Raji (cell line): Measurements from ENCODE around the gene FMO2.

Source experiments
- POLR2A ChIP-seq: IDR thresholded peaks from 2 replicates; pipeline ENCODE4 v1.6.1; 2011; ENCODE audit warnings: low read depth, low read length, control low read depth; ENCODE audit not compliant: insufficient read depth

Gene FMO2

DNA sequence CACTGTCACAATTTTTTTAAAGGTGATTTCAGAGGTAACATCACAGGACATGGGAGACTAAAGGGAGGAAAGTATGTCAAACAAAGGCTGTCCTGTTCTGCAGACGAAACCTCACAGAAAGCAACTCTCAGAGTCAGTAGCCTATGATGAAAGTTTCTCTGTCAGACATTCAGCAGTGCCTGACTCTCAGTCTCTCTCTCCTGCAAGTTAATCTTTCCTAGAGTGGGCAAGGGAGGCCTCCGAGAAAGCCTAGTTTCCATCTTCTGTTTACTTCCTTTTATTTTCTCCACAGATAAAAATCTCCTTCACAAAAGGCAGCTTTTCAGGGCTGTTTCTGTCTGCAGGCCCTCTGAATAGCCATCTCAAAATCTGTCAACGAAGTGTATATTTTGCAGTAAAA is 24.9 kb upstream of the FMO2 start:
- TF ChIP-seq POLR2A = no peak

DNA sequence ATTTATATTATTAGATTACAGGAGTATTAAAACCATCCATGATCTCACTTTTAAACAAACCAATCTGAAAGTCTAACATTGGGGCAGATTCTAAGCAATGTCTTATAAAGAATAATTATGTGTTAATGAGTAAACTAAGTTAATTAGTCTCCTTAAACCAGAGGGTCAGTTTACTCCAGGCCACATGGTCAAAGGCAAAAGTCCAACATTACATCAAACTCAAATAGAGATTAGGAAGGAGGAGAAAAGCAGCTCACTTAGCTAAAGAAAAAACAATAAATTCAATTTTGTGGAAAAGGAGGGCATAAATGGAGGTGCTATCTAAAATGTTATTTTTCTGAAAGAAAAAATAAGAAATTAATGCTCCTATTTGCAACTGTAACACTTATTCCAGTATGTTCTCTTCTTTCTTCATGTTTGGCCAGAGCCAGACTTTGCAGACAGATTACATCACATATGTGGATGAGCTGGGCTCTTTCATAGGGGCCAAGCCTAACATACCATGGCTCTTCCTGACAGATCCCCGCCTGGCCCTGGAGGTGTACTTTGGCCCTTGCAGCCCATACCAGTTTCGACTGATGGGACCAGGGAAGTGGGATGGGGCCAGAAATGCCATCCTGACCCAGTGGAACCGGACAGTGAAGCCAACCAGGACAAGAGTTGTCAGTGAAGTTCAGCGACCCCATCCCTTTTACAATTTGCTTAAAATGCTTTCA is 24.3 kb upstream of the FMO2 start:
- no peak for TF ChIP-seq POLR2A

DNA sequence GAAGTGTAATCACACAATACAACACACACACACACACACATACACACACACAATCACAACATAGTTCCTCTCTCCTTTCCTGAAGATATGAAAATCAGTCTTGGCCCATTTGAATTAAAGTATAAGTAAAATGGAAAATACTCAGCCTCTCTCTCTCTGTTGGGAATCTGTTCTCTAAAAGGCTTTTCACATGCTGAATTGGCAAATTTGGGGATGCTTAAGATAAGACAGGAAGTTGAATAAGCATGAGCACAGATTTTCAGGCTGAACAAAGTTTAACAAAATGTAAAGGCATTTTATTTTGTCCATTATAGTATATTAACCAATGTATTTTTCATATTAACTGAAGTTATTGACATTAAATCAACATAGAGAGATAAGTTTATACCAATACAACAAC is 23.7 kb upstream of the FMO2 start:
- no peak for TF ChIP-seq POLR2A

DNA sequence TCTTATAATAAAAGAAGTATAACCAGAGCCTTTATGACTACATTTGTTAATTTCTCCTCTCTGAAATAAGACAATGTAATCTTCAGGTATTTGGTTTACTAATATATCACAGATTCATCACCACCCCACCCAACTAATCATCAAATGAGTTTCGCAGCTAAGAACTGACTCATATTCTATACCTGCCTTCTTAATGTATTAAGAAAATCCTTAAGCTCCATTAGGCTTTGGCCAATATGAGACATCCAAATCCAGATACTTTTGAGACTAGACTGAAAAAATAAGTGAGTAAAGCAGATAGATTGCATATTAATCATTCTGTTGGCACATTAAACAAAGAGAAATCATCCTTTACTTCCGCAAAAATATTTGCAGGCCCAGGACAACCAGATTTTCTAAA is 18.7 kb upstream of the FMO2 start:
- TF ChIP-seq POLR2A = no peak

DNA sequence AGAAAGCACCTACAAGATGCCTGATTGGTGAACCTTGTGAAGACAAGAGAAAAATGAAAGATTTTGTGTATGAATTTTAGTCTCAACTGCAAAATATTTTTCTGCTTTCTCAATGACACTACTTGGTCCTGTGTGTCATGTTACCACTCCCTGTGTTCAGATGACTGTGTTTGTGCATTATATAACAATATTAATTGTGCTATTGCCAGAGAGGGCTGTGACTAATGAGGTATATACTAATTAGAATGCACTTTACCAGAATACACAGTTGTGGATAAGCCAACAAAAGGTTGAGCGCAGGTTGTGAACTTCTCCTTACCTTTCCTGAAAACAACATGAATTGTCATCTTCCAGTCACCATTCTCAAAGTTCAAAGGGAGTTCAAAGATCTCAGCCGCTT is 17.3 kb upstream of the FMO2 start:
- TF ChIP-seq POLR2A = no peak

DNA sequence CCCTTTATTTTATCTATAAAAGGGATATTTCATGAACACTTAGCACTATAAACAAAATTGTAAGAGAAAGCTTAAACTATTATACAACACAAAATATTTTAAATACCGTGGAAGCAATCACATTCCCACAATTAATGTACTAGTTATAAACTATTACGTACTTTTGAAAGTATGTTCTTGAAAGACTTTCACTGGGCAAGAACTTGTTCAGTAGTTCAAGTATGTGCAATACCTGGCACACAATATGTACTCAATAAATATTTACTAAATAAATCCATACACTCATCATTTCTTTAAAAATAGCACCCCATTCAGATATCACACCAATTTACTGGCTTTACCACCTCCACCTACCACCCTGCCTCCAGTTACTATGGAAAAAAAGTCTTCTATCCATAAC is 12.6 kb upstream of the FMO2 start:
- TF ChIP-seq POLR2A = no peak

DNA sequence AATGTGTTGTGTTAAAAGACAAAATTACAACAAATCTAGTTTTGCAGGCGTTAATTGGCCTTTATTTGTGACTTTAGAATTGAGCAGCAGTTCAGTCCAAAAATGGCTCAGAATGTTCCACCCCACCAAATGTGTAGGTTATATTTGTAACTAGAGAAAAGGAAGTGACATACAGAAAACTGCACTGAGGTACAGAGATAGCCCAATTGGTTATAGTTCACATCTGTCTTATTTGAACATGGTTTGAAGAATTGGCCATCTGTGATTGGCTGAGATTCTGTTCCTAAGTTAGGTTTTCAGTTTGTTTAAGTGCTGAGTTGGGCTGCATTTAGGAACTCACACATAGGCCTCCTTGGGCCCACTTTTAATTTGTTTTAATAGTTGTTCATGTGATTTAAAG is 12.0 kb upstream of the FMO2 start:
- TF ChIP-seq POLR2A = no peak

DNA sequence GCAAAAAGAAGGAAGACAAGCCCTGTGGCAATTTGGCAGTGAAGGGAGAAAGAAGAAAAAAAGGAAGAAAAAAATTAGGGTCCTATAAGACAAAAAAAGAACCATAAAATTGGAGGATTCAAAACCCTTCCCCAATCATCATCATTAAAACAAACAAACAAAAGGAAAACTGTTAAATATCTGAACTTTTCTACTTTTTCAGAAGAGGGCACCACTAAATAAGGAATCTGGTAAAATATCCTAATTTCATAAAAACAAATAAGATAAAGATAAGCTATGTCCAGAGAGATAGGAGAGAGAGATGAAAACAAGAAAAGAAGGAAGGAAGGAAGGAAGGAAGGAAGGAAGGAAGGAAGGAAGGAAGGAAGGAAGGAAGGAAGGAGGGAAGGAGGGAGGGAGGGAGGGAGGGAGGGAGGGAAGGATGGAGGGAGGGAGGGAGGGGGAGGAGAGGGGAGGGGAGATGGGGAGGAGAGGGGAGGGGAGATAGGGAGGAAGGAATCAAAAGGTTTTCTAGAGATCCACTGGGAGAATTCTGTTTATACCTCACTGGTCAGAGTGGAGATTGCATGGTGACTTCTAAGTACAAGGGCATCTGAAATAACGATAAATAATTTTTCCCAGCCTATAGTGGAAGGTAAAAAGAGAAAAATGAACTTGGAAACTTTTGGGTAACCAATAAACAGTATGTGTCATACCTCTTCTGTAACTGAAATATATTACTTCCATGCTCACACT is 10.4 kb upstream of the FMO2 start:
- no peak for TF ChIP-seq POLR2A

DNA sequence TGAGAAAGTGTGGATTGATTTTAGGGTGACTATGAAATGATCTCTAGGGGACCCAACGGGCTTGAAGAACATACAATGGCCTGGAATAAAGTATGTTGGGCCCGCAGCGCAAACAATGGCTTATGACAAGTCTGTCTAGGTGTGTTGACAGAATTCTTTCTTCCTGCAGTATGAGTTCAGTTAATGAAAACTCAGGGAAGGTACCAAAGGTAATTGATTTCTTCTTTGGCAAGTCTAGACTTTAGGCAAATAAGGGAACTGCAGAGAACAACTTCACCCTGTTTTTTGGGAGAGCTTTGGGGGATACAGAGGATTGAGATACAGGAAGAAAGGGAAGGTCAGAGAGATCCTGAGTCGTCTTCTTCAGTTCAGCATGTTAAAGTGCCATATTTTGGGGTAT is 7.8 kb upstream of the FMO2 start:
- TF ChIP-seq POLR2A = no peak

DNA sequence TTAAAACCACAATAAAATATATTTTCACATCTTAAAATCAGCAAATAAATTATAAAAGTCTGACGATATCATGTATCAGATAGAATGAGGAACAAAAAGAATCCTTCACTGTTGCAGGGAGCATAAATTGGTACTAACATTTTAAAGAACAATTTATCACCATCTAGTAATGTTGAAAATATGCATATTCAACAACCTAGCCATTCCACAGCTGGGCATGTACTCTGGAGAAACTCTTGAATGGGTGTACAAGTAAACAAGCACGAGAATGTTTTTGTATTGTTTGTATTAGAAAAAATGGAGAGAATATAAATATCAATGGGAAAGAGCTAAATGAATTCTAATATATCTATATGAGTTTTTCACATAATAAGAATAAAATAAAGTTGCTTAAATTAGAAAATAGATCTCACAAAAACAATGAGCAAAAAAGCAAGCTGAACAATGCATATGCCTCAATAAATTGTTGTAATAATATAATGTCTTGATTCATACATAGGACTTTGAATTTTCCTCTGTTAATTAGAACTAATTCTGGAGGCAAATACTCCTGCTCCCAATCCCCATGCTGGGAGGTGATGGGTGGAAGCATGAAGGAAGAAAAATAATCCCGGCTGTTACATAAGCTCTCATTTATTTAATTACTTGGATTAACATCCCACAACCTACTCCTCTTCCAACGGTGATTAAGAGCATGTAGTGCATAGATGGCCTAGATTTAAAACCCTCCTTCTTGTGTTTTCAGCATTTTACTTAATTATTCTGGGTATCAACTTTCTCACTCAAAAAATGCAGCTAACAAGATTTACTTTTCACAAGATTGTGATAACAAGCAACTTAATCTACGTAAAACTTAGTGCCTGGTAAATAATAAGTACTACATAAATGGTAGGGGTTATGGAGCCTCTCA is 5.5 kb upstream of the FMO2 start:
- TF ChIP-seq POLR2A = no peak

DNA sequence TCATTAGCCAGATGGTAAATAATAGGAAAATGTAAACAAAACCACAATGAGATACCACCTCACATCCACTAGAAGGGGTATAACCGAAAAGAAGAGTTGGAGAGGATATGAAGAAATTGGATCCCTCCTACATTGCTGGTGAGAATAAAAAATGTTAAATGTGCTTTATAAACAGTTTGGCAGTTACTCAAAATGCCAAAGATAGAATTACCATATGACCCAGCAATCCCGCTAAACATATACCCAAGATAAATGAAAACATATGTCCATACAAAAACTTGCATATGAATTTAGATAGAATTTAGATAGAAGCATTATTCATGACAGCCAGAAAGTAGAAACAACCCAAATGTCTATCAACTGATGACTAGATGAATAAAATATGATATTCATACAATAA is 4.4 kb upstream of the FMO2 start:
- no peak for TF ChIP-seq POLR2A

DNA sequence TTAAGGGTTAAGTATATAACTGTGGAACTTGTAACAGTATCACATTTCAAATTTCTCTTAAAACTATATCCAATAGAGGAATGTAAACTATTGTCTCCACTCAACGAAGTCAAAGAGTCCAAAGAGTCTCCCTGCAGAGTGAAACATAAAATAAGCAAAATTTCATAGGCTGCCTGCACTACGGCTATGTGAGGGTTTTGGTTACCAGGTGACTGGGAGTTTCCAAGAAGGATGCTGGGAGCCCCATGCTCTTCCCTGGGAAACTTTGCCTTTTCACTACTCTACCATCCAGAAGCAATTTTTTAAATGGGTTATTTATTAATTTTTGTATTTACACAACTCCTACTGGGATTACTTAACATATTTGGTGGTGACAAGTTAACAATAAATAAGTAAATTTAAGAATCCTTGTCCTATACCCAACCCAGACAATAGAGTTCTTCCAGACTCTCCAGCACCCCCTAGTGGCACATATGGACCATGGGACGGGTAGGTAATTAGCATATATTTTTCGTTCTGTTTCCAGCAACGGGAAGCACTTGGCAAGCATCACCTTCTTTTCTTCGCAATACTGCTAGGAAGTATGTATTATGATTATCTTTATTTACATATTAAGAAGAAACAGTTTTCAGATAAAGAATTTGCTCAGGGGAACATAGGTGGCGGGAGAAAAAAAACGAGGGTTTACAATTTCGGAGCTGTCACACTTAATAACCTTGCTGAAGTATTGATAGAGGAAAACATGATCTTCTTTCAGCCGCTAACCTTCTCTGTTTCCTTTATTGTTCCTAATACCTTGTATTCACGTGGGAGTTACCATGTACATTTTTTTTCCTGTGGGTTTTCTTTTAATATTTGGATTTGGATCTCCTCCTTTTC is 3.5 kb downstream of the FMO2 start:
- TF ChIP-seq POLR2A = no peak

DNA sequence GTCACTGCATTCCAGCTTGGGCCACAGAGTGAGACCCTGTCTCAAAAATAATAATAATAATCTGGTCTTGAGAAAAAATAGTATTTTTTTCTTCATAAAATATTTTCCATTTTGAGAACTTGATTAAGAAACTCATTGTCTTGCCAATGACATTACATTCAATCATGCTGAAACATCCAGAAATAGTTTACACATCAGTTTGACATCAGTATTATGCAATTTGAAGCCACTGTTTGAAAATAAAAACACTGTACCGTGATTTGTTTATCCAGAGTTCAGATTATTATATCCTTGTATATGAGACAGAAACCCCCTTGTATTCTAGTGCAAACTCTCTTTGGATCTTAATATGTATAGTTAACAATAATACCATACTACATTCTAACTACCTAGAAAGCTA is 6.9 kb downstream of the FMO2 start:
- TF ChIP-seq POLR2A = no peak

DNA sequence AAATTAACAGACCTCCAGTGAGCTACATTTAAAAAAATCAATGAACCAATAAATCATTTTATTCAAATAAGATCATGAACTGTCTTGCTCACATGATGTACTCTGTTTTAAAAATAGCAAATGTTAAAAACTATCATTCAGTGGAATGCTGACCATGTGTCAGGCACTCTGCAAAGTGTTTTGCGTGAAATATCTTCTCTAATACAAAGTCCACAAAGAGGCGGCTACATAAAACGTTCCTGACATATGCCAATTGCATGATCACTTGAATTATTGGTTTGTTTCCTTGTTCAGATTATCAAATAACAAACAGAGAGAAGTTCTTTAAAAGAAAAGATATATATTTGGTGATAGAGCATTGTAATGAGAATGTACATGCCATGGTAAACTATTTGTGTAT is 10.7 kb downstream of the FMO2 start:
- no peak for TF ChIP-seq POLR2A

DNA sequence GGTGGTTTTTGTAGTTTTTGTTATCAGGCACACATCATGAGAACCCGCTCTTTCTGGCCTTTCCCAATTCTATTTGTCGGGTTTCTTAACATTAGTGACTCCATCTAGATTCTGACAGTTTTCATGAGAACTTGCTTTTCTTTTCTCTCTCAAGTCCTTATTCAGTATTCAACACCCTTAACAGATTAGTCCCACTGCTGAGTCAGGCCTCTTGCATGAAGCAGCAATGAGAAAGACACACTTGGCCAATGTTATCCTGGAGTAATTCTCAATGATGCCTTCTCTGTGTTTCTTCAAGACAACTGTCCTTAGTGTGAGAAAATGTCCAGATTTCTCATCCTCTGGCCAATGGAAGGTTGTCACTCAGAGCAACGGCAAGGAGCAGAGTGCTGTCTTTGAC is 11.3 kb downstream of the FMO2 start:
- TF ChIP-seq POLR2A = no peak
